Activated CD4-positive, alpha-beta T cell treated with anti-CD3 and anti-CD28 coated beads for 36 hours (primary cell): ENCODE data around the gene ANKS1B. TPM values are rescaled to one million over a fixed set of nuclear protein-coding genes. Genes with fewer than 3 reads are reported as not detected.

Experiments
- ATAC-seq: fragments of 200-7000 bp; cut with Tn5 transposase; one replicate; pipeline ENCODE4 v1.10.0; 2021; ENCODE audit warnings: mild to moderate bottlenecking, moderate library complexity
- CTCF ChIA-PET: fragments of 350-600 bp; sonication (Branson Sonifier 250); formaldehyde crosslinking; loops from one replicate; lab custom pipeline; 2021; ENCODE audit warnings: antibody characterized with exemption; lab: Charles Lee
- POLR2A ChIA-PET: fragments of 350-600 bp; sonication (Branson Sonifier 250); formaldehyde crosslinking; loops from one replicate; lab custom pipeline; 2021; ENCODE audit warnings: antibody characterized with exemption, inconsistent platforms; lab: Charles Lee
- DNase-seq: peaks from one replicate; pipeline ENCODE4 v3.0.0-alpha.2; 2020
- H3K27ac Mint-ChIP-seq: one replicate; pipeline ENCODE4 v1.8.0; 2021; ENCODE audit warnings: mixed read lengths
- H3K27me3 Mint-ChIP-seq: one replicate; pipeline ENCODE4 v1.8.0; 2021; ENCODE audit warnings: mixed read lengths
- H3K36me3 Mint-ChIP-seq: one replicate; pipeline ENCODE4 v1.8.0; 2021; ENCODE audit warnings: low read depth, mixed read lengths
- H3K4me1 Mint-ChIP-seq: one replicate; pipeline ENCODE4 v1.8.0; 2021; ENCODE audit warnings: mixed read lengths
- H3K4me3 Mint-ChIP-seq: one replicate; pipeline ENCODE4 v1.8.0; 2021; ENCODE audit warnings: mild to moderate bottlenecking, moderate library complexity, mixed read lengths
- H3K9me3 Mint-ChIP-seq: one replicate; pipeline ENCODE4 v1.8.0; 2021; ENCODE audit warnings: low read depth, mixed read lengths
- intact Hi-C, 2 experiments: fragments of 100-400 bp; cut with DNase I in 1 of 2; cut with micrococcal nuclease in 1 of 2; formaldehyde crosslinking; loops; one replicate each; pipeline versions ENCODE4 v1.14.2 to v1.15.1; 2022 to 2024; cut with DNase I, micrococcal nuclease
- total RNA-seq, 2 experiments: library from RNA; stranded (reverse); gene quantifications; one replicate each; pipeline ENCODE4 v1.2.3, GENCODE V29; 2021

Gene ANKS1B
- total RNA-seq, 2 experiments from 2014 or later = 0.19 to 0.73 TPM

GRCh38 chr12:99712281-99712680, 272.5 kb downstream of the ANKS1B start:
- H3K4me3 Mint-ChIP-seq = no peak overlapping the region
- H3K9me3 Mint-ChIP-seq = peaks cover 5% of the 10 kb centered on the region
- H3K27me3 Mint-ChIP-seq = no peaks in the 10 kb centered on the region
- ChIA-PET CTCF (no interaction called here), POLR2A (no interaction called here)
- ATAC-seq = no peak
- intact Hi-C loops = no loop called here
- no peak for DNase-seq
- H3K4me1 Mint-ChIP-seq = no peaks in the 10 kb centered on the region
- H3K27ac Mint-ChIP-seq = no peak overlapping the region
- no peaks in the 10 kb centered on the region for H3K36me3 Mint-ChIP-seq

GRCh38 chr12:99711246-99711645, 273.5 kb downstream of the ANKS1B start:
- intact Hi-C loops = no loop called here
- CTCF ChIA-PET = no interaction called here
- peaks cover 5% of the 10 kb centered on the region for H3K9me3 Mint-ChIP-seq
- POLR2A ChIA-PET = no interaction called here
- H3K4me3 Mint-ChIP-seq = no peak overlapping the region
- no peaks in the 10 kb centered on the region for H3K4me1 Mint-ChIP-seq
- DNase-seq (no peak), ATAC-seq (no peak)
- H3K27ac Mint-ChIP-seq = no peak overlapping the region
- no peaks in the 10 kb centered on the region for H3K27me3 Mint-ChIP-seq
- no peaks in the 10 kb centered on the region for H3K36me3 Mint-ChIP-seq

- CTCF ChIA-PET = no interaction called here
- POLR2A ChIA-PET = no interaction called here
- H3K27ac Mint-ChIP-seq = no peak overlapping the region
- no peaks in the 10 kb centered on the region for H3K36me3 Mint-ChIP-seq
- no peak for DNase-seq
- intact Hi-C loops = no loop called here
- ATAC-seq = no peak
- H3K27me3 Mint-ChIP-seq = no peaks in the 10 kb centered on the region
- no peaks in the 10 kb centered on the region for H3K4me1 Mint-ChIP-seq
- no peak overlapping the region for H3K4me3 Mint-ChIP-seq
- peaks cover 2% of the 10 kb centered on the region for H3K9me3 Mint-ChIP-seq
Observed at GRCh38 chr12:99709619-99710018, 275.1 kb downstream of the ANKS1B start.

- Mint-ChIP-seq H3K36me3 (no peaks in the 10 kb centered on the region), H3K9me3 (peaks cover 2% of the 10 kb centered on the region), H3K27me3 (no peaks in the 10 kb centered on the region), H3K27ac (no peak overlapping the region), H3K4me1 (no peaks in the 10 kb centered on the region), H3K4me3 (no peak overlapping the region)
- POLR2A ChIA-PET = no interaction called here
- CTCF ChIA-PET = interaction anchor here (0.9 kb wide), 1 partner anchor 25 kb away, joined by 3 read pairs; no protein-coding TSS in a partner anchor
- intact Hi-C loops = no loop called here
- ATAC-seq (no peak), DNase-seq (no peak)
Observed at GRCh38 chr12:99709116-99709515, 275.6 kb downstream of the ANKS1B start.

- Mint-ChIP-seq H3K4me3 (no peak overlapping the region), H3K27me3 (no peaks in the 10 kb centered on the region), H3K9me3 (peaks cover 2% of the 10 kb centered on the region), H3K36me3 (no peaks in the 10 kb centered on the region), H3K4me1 (no peaks in the 10 kb centered on the region), H3K27ac (no peak overlapping the region)
- ChIA-PET CTCF (no interaction called here), POLR2A (no interaction called here)
- intact Hi-C loops = no loop called here
- DNase-seq (no peak), ATAC-seq (no peak)
Observed at GRCh38 chr12:99707883-99708282, 276.9 kb downstream of the ANKS1B start.

GRCh38 chr12:99706736-99707473, 277.8 kb downstream of the ANKS1B start:
- ChIA-PET POLR2A (no interaction called here), CTCF (interaction anchor here (0.6 kb wide), 1 partner anchor 126 kb away, joined by 3 read pairs; no protein-coding TSS in a partner anchor)
- DNase-seq = no peak
- ATAC-seq = no peak
- Mint-ChIP-seq H3K27me3 (no peaks in the 10 kb centered on the region), H3K4me1 (no peaks in the 10 kb centered on the region), H3K36me3 (no peaks in the 10 kb centered on the region), H3K27ac (no peak overlapping the region), H3K9me3 (peaks cover 2% of the 10 kb centered on the region), H3K4me3 (no peak overlapping the region)
- intact Hi-C loops = no loop called here

- H3K36me3 Mint-ChIP-seq = no peaks in the 10 kb centered on the region
- ATAC-seq = no peak
- no peak overlapping the region for H3K27ac Mint-ChIP-seq
- no peaks in the 10 kb centered on the region for H3K4me1 Mint-ChIP-seq
- no peaks in the 10 kb centered on the region for H3K27me3 Mint-ChIP-seq
- H3K4me3 Mint-ChIP-seq = no peak overlapping the region
- H3K9me3 Mint-ChIP-seq = peaks cover 8% of the 10 kb centered on the region
- no peak for DNase-seq
- intact Hi-C loops = no loop called here
- CTCF ChIA-PET = no interaction called here
- POLR2A ChIA-PET = no interaction called here
Observed at GRCh38 chr12:99704458-99704857, 280.3 kb downstream of the ANKS1B start.

- Mint-ChIP-seq H3K4me3 (no peak overlapping the region), H3K27me3 (no peaks in the 10 kb centered on the region)
- POLR2A ChIA-PET = no interaction called here
Observed at GRCh38 chr12:99704036-99704435, 280.7 kb downstream of the ANKS1B start.

GRCh38 chr12:99700032-99700431, 284.7 kb downstream of the ANKS1B start:
- CTCF ChIA-PET = no interaction called here
- DNase-seq = no peak
- no peak for ATAC-seq
- intact Hi-C loops = no loop called here
- Mint-ChIP-seq H3K27ac (no peak overlapping the region), H3K9me3 (peaks cover 5% of the 10 kb centered on the region), H3K4me3 (no peak overlapping the region), H3K36me3 (no peaks in the 10 kb centered on the region), H3K27me3 (no peaks in the 10 kb centered on the region), H3K4me1 (no peaks in the 10 kb centered on the region)
- POLR2A ChIA-PET = no interaction called here

More at GRCh38 chr12:99704036-99704435, 280.7 kb downstream of the ANKS1B start:
- Mint-ChIP-seq H3K36me3 (no peaks in the 10 kb centered on the region), H3K27ac (no peak overlapping the region), H3K4me1 (no peaks in the 10 kb centered on the region), H3K9me3 (peaks cover 8% of the 10 kb centered on the region)
- DNase-seq = no peak
- CTCF ChIA-PET = no interaction called here
- no peak for ATAC-seq
- intact Hi-C loops = no loop called here

GRCh38 chr12:99695050-99695449, 289.7 kb downstream of the ANKS1B start:
- Mint-ChIP-seq H3K27ac (no peak overlapping the region), H3K4me3 (no peak overlapping the region), H3K36me3 (no peaks in the 10 kb centered on the region), H3K4me1 (no peaks in the 10 kb centered on the region), H3K9me3 (peaks cover 3% of the 10 kb centered on the region), H3K27me3 (no peaks in the 10 kb centered on the region)
- CTCF ChIA-PET = no interaction called here
- intact Hi-C loops = no loop called here
- DNase-seq (no peak), ATAC-seq (no peak)
- POLR2A ChIA-PET = no interaction called here

GRCh38 chr12:99686142-99686541, 298.6 kb downstream of the ANKS1B start:
- Mint-ChIP-seq H3K4me1 (no peaks in the 10 kb centered on the region), H3K27ac (no peak overlapping the region), H3K4me3 (no peak overlapping the region), H3K27me3 (no peaks in the 10 kb centered on the region), H3K9me3 (peaks cover 10% of the 10 kb centered on the region), H3K36me3 (no peaks in the 10 kb centered on the region)
- ChIA-PET POLR2A (no interaction called here), CTCF (interaction anchor here (0.7 to 0.8 kb wide), 2 partner anchors 23 to 1562 kb away, joined by 3 read pairs; no protein-coding TSS in a partner anchor)
- intact Hi-C loops = no loop called here
- ATAC-seq (no peak), DNase-seq (no peak)

- no peaks in the 10 kb centered on the region for H3K27me3 Mint-ChIP-seq
- POLR2A ChIA-PET = no interaction called here
- intact Hi-C loops = no loop called here
- DNase-seq (no peak), ATAC-seq (no peak)
- no peaks in the 10 kb centered on the region for H3K36me3 Mint-ChIP-seq
- H3K9me3 Mint-ChIP-seq = peaks cover 4% of the 10 kb centered on the region
- no peak overlapping the region for H3K4me3 Mint-ChIP-seq
- no peaks in the 10 kb centered on the region for H3K4me1 Mint-ChIP-seq
- CTCF ChIA-PET = no interaction called here
- no peak overlapping the region for H3K27ac Mint-ChIP-seq
Observed at GRCh38 chr12:99680276-99680675, 304.5 kb downstream of the ANKS1B start.
